H1 (cell line): ENCODE data around the gene KRT83. TPM values are rescaled to one million over a fixed set of nuclear protein-coding genes. Genes with fewer than 3 reads are reported as not detected.

Experiments used
- CTCF ChIA-PET: fragments of 300-600 bp; sonication (Branson Sonifier 250); formaldehyde crosslinking; loops from one replicate; lab custom pipeline; 2021; ENCODE audit not compliant: partially characterized antibody; lab: Charles Lee
- POLR2A ChIA-PET: fragments of 300-600 bp; sonication (Branson Sonifier 250); formaldehyde crosslinking; loops from one replicate; lab custom pipeline; 2021; ENCODE audit warnings: inconsistent platforms; ENCODE audit not compliant: partially characterized antibody; lab: Charles Lee
- DNase-seq, 2 experiments: peaks; one replicate each; pipeline versions ENCODE4 v3.0.0 to v3.0.0-alpha.2; 2010 to 2022; ENCODE audit warnings: low spot score in 2 of 2, low read depth in 1 of 2, mixed read lengths in 1 of 2
- FAIRE-seq: peaks from 2 replicates; lab custom pipeline; 2011; peaks lifted over from hg19 to GRCh38; lab: Jason Lieb, UNC
- H2AFZ ChIP-seq: 2 replicates; pipeline ENCODE4 v1.8.1; 2012; ENCODE audit warnings: low read length, inconsistent platforms
- H2AK5ac ChIP-seq: 2 replicates; pipeline ENCODE4 v1.6.1; 2013; ENCODE audit warnings: low read depth, low read length
- H2BK120ac ChIP-seq: replicated peaks from 2 replicates; pipeline ENCODE3; 2013; ENCODE audit warnings: low read depth, low read length, inconsistent platforms
- H2BK12ac ChIP-seq: 2 replicates; pipeline ENCODE4 v1.6.1; 2013; ENCODE audit warnings: low read depth, low read length
- H2BK15ac ChIP-seq: 2 replicates; pipeline ENCODE4 v1.6.1; 2013; ENCODE audit warnings: low read length
- H2BK20ac ChIP-seq: 2 replicates; pipeline ENCODE4 v1.6.1; 2013; ENCODE audit warnings: low read length
- H2BK5ac ChIP-seq: 2 replicates; pipeline ENCODE4 v1.6.1; 2013; ENCODE audit warnings: low read depth, low read length
- H3K14ac ChIP-seq: 2 replicates; pipeline ENCODE4 v1.6.1; 2013; ENCODE audit warnings: inconsistent platforms; ENCODE audit not compliant: insufficient read length
- H3K18ac ChIP-seq: 2 replicates; pipeline ENCODE4 v1.6.1; 2013; ENCODE audit warnings: low read length; ENCODE audit errors: extremely low read depth
- H3K23ac ChIP-seq: 2 replicates; pipeline ENCODE4 v1.6.1; 2013; ENCODE audit warnings: inconsistent platforms; ENCODE audit not compliant: insufficient read length
- H3K23me2 ChIP-seq: 2 replicates; pipeline ENCODE4 v1.6.1; 2013; ENCODE audit warnings: low read depth, low read length
- H3K27ac ChIP-seq: 2 replicates; pipeline ENCODE4 v1.6.1; 2011; ENCODE audit warnings: low read depth, low read length, inconsistent platforms
- H3K27me3 ChIP-seq, 4 experiments: replicated peaks in 1 of 4; 1 replicate in 1 of 4; 2 replicates in 3 of 4; pipeline versions ENCODE4 v1.6.1 to v1.8.1; 2011 to 2013; ENCODE audit warnings: low read length in 3 of 4, mild to moderate bottlenecking in 3 of 4, inconsistent platforms in 2 of 4, mixed read lengths in 2 of 4, moderate library complexity in 1 of 4; ENCODE audit not compliant: control insufficient read depth in 3 of 4, insufficient read depth in 3 of 4; ENCODE audit errors: extremely low read depth in 1 of 4
- H3K36me3 ChIP-seq, 4 experiments: 2 replicates each; pipeline versions ENCODE4 v1.6.1 to v1.8.1; 2011 to 2013; ENCODE audit warnings: mild to moderate bottlenecking in 4 of 4, low read length in 3 of 4, moderate library complexity in 2 of 4, control low read depth in 1 of 4, inconsistent platforms in 1 of 4; ENCODE audit not compliant: insufficient read depth in 4 of 4, control insufficient read depth in 2 of 4
- H3K4ac ChIP-seq: replicated peaks from 2 replicates; pipeline ENCODE3; 2013; ENCODE audit warnings: low read length, low read depth, mixed read lengths, inconsistent platforms; ENCODE audit not compliant: insufficient read length
- H3K4me1 ChIP-seq, 4 experiments: replicated peaks in 1 of 4; 1 replicate in 1 of 4; 2 replicates in 3 of 4; pipeline versions ENCODE4 v1.6.1 to v1.8.1; 2011 to 2013; ENCODE audit warnings: low read length in 3 of 4, inconsistent platforms in 2 of 4, mixed read lengths in 1 of 4; ENCODE audit not compliant: insufficient read depth in 4 of 4, control insufficient read depth in 3 of 4
- H3K4me2 ChIP-seq, 2 experiments: 2 replicates each; pipeline versions ENCODE4 v1.6.1 to v1.8.1; 2011 to 2013; ENCODE audit warnings: low read depth in 2 of 2, low read length in 2 of 2, control low read depth in 1 of 2, inconsistent platforms in 1 of 2, mild to moderate bottlenecking in 1 of 2; ENCODE audit not compliant: insufficient read depth in 1 of 2
- H3K4me3 ChIP-seq, 4 experiments: fragments of 200-600, 300-600 bp in 1 of 4; sonication (generic), shearing (Covaris generic), sonication (Bioruptor Twin) in 1 of 4; 2 replicates each; pipeline versions ENCODE4 v1.5.1 to v1.8.1; 2011 to 2016; ENCODE audit warnings: low read length in 4 of 4, low read depth in 3 of 4, control low read depth in 2 of 4, inconsistent platforms in 2 of 4, mild to moderate bottlenecking in 2 of 4, mixed read lengths in 1 of 4, moderate library complexity in 1 of 4; ENCODE audit not compliant: insufficient read depth in 2 of 4; ENCODE audit errors: extremely low read depth in 1 of 4
- H3K56ac ChIP-seq: replicated peaks from 2 replicates; pipeline ENCODE3; 2013; ENCODE audit warnings: low read depth, mild to moderate bottlenecking, mixed read lengths, low read length, inconsistent platforms; ENCODE audit not compliant: insufficient read length
- H3K79me1 ChIP-seq: 2 replicates; pipeline ENCODE4 v1.6.1; 2013; ENCODE audit warnings: low read depth, low read length, control low read depth
- H3K79me2 ChIP-seq, 2 experiments: 2 replicates each; pipeline versions ENCODE4 v1.6.1 to v1.8.1; 2012 to 2013; ENCODE audit warnings: low read length in 2 of 2, mild to moderate bottlenecking in 2 of 2, inconsistent platforms in 1 of 2; ENCODE audit not compliant: insufficient read depth in 2 of 2, control insufficient read depth in 1 of 2
- H3K9ac ChIP-seq, 4 experiments: replicated peaks in 1 of 4; 1 replicate in 1 of 4; 2 replicates in 3 of 4; pipeline versions ENCODE4 v1.6.1 to v1.8.1; 2011 to 2013; ENCODE audit warnings: low read depth in 3 of 4, low read length in 3 of 4, control low read depth in 2 of 4, mild to moderate bottlenecking in 2 of 4, moderate library complexity in 2 of 4, inconsistent platforms in 1 of 4; ENCODE audit errors: extremely low read depth in 1 of 4
- H3K9me3 ChIP-seq, 2 experiments: 2 replicates each; pipeline versions ENCODE4 v1.6.1 to v1.8.1; 2012 to 2013; ENCODE audit warnings: mild to moderate bottlenecking in 2 of 2, moderate library complexity in 2 of 2, control low read depth in 1 of 2, inconsistent platforms in 1 of 2, low read depth in 1 of 2, low read length in 1 of 2, mixed read lengths in 1 of 2; ENCODE audit not compliant: insufficient read depth in 2 of 2
- H4K20me1 ChIP-seq, 2 experiments: replicated peaks in 1 of 2; 2 replicates each; pipeline versions ENCODE3 to v1.8.1; 2011 to 2013; ENCODE audit warnings: inconsistent platforms in 2 of 2, low read length in 2 of 2, mild to moderate bottlenecking in 1 of 2; ENCODE audit not compliant: insufficient read depth in 2 of 2, control insufficient read depth in 1 of 2
- H4K5ac ChIP-seq: 2 replicates; pipeline ENCODE4 v1.6.1; 2013; ENCODE audit warnings: low read length, low read depth, mixed read lengths, inconsistent platforms; ENCODE audit not compliant: insufficient read length
- H4K8ac ChIP-seq: 2 replicates; pipeline ENCODE4 v1.8.0; 2013; ENCODE audit warnings: mild to moderate bottlenecking, moderate library complexity, low read length, inconsistent platforms; ENCODE audit not compliant: insufficient read depth; ENCODE audit errors: extremely low read depth
- H4K91ac ChIP-seq: replicated peaks from 2 replicates; pipeline ENCODE3; 2013; ENCODE audit warnings: low read length, mixed read lengths, inconsistent platforms; ENCODE audit not compliant: insufficient read length
- ASH2L ChIP-seq: fragments of 200-600, 300-600 bp; sonication (generic); IDR thresholded peaks from one replicate; pipeline ENCODE4 v1.7.1; 2017; ENCODE audit warnings: low read length
- ATF2 ChIP-seq: IDR thresholded peaks from 2 replicates; pipeline ENCODE4 v1.6.1; 2012; ENCODE audit warnings: low read length, inconsistent platforms
- CHD2 ChIP-seq: IDR thresholded peaks from 2 replicates; pipeline ENCODE4 v1.6.1; 2012; ENCODE audit warnings: low read length, improper control_type of control experiment
- KDM1A ChIP-seq: fragments of 200-600, 300-600 bp; sonication (generic); IDR thresholded peaks from 2 replicates; pipeline ENCODE4 v1.7.1; 2016; ENCODE audit warnings: mild to moderate bottlenecking, low read length, borderline replicate concordance
- KDM4A ChIP-seq: IDR thresholded peaks from one replicate; pipeline ENCODE4 v1.7.1; 2012; ENCODE audit warnings: low read depth, mild to moderate bottlenecking, moderate library complexity, low read length, inconsistent platforms; ENCODE audit not compliant: severe bottlenecking
- WGBS, 2 experiments: shearing (Covaris generic) in 1 of 2; methylation state at CpG; one replicate each; pipeline versions ENCODE4 v1.1.6 to v1.1.7; 2013 to 2015; ENCODE audit warnings: low lambda C conversion rate in 2 of 2, mixed read lengths in 2 of 2, inconsistent platforms in 1 of 2, low coverage in 1 of 2, missing lambda C conversion rate in 1 of 2; ENCODE audit not compliant: insufficient replicate concordance in 2 of 2, insufficient coverage in 1 of 2, insufficient read length in 1 of 2; ENCODE audit errors: extremely low coverage in 1 of 2, missing lambda C conversion rate in 1 of 2; 5-methylcytosine and 5-hydroxymethylcytosine counted together
- polyA plus RNA-seq, 7 experiments: library from polyadenylated mRNA; depleted of rRNA in 3 of 7; stranded (reverse) in 5 of 7; unstranded in 2 of 7; fragments of >200 nt in 5 of 7; fragments of 200-250 nt in 2 of 7; gene quantifications; 1 replicate in 5 of 7; 2 replicates in 1 of 7; 4 replicates in 1 of 7; pipeline versions ENCODE4 v1.2.1 to v1.2.3, GENCODE V29; 2011 to 2013; ENCODE audit warnings: missing spikeins in 2 of 7, mixed read lengths in 2 of 7
- total RNA-seq: library from RNA; stranded (reverse); fragmentation: NEBNext Ultra II Directional; extraction: Animal tissue kit (Norgen Biotek cat#: 25700); gene quantifications from 2 replicates; pipeline ENCODE4 v1.2.1, GENCODE V29; 2021

KRT83 gene
- total and polyA plus RNA-seq, 2 of the 8 experiments (the other 6 are each of a cell fraction or from before 2014, with no cell fraction given), result not detected

GRCh38 chr12:52294803-52295202 lies 26.4 kb downstream of the KRT83 start:
- Histone ChIP-seq H3K79me1 (no peaks in the 10 kb centered on the region), H3K79me2 (no peaks in the 10 kb centered on the region), H3K56ac (no peak overlapping the region), H3K18ac (no peak overlapping the region), H4K5ac (no peak overlapping the region), H2BK20ac (no peak overlapping the region), H3K14ac (no peak overlapping the region), H2BK12ac (no peak overlapping the region), H3K4me3 (no peak overlapping the region), H2AK5ac (no peak overlapping the region), H3K9ac (no peak overlapping the region), H3K4me1 (0 out of 7 replicates have a peak, but pooled peaks cover 0 to 2% (median 0%) of the 10 kb centered on the region in 4 experiments), H3K27me3 (no peaks in the 10 kb centered on the region; a peak in 1 of 7 replicates), H3K4me2 (no peak overlapping the region), H2BK5ac (no peak overlapping the region), H2BK120ac (no peak overlapping the region), H3K4ac (no peak overlapping the region), H4K8ac (no peak overlapping the region), H4K91ac (no peak overlapping the region), H3K23me2 (no peaks in the 10 kb centered on the region), H3K36me3 (no peaks in the 10 kb centered on the region), H3K23ac (no peak overlapping the region), H3K27ac (no peak overlapping the region), H2BK15ac (no peak overlapping the region), H3K9me3 (no peaks in the 10 kb centered on the region), H4K20me1 (no peaks in the 10 kb centered on the region), H2AFZ (no peak overlapping the region)
- CTCF ChIA-PET, result interaction anchor here (0.7 to 4.9 kb wide), 10 partner anchors 8 to 138 kb away, joined by 3 to 36 read pairs (median 6); no protein-coding TSS in a partner anchor
- POLR2A ChIA-PET, result no interaction called here
- FAIRE-seq (no peak), DNase-seq (no peak)
- WGBS, 2 experiments, result 75% methylated on average over 1 of the region's 1 CpG; no CpG with 5 or more reads in 1 of the 2 experiments
- TF ChIP-seq KDM1A (no peak), ATF2 (no peak), KDM4A (no peak), CHD2 (no peak), ASH2L (no peak)
